GM12878 (cell line): ENCODE data around the gene EMP3. TPM values are rescaled to one million over a fixed set of nuclear protein-coding genes. Genes with fewer than 3 reads are reported as not detected.

Experiments used
- ATAC-seq: fragments of 200-7000 bp; cut with Tn5 transposase; 3 replicates; pipeline ENCODE4 v1.9.1; 2020; ENCODE audit warnings: mild to moderate bottlenecking, moderate library complexity
- BruUV-seq: library from RNA; stranded (reverse); fragments of 400-500 nt; replicated peaks from 2 replicates; lab custom pipeline; 2021; lab: Mats Ljungman, UMichigan
- CTCF ChIA-PET: fragments of 300-600 bp; sonication (Branson Sonifier 250); formaldehyde crosslinking; extraction: SDS; loops from one replicate; lab custom pipeline; 2021; ENCODE audit warnings: inconsistent platforms; lab: Yijun Ruan, JAX
- POLR2A ChIA-PET: fragments of 350-600 bp; formaldehyde crosslinking; extraction: SDS; loops from one replicate; lab custom pipeline; 2021; ENCODE audit warnings: inconsistent platforms; lab: Charles Lee
- RAD21 ChIA-PET: fragments of 300-600 bp; sonication (Branson Sonifier 250); formaldehyde crosslinking; loops from one replicate; lab custom pipeline; 2023; ENCODE audit warnings: antibody characterized with exemption; ENCODE audit not compliant: unreplicated experiment; lab: Charles Lee
- SMC1A ChIA-PET: fragments of 300-600 bp; sonication (Branson Sonifier 250); formaldehyde crosslinking; loops from one replicate; lab custom pipeline; 2023; ENCODE audit not compliant: unreplicated experiment, uncharacterized antibody; lab: Charles Lee
- DNase-seq: peaks from one replicate; pipeline ENCODE4 v3.0.0-alpha.2; 2011; ENCODE audit warnings: low read depth, low spot score
- FAIRE-seq: peaks from 3 replicates; lab custom pipeline; 2011; peaks lifted over from hg19 to GRCh38; lab: Jason Lieb, UNC
- H2AFZ ChIP-seq: 2 replicates; pipeline ENCODE4 v1.6.0; 2011; ENCODE audit warnings: low read depth, low read length, control low read depth; ENCODE audit not compliant: control insufficient read depth
- H3K27ac ChIP-seq: 2 replicates; pipeline ENCODE4 v1.5.1; 2011; ENCODE audit warnings: control low read depth; ENCODE audit not compliant: control insufficient read depth, insufficient read depth
- H3K27me3 ChIP-seq, 2 experiments: replicated peaks in 1 of 2; 2 replicates each; pipeline versions ENCODE4 v1.6.0 to v1.6.1; 2011; ENCODE audit warnings: low read length in 1 of 2; ENCODE audit not compliant: control insufficient read depth in 2 of 2, insufficient read depth in 2 of 2
- H3K36me3 ChIP-seq, 2 experiments: 2 replicates each; pipeline ENCODE4 v1.5.1; 2011; ENCODE audit warnings: low read length in 1 of 2; ENCODE audit not compliant: control insufficient read depth in 2 of 2, insufficient read depth in 2 of 2
- H3K4me1 ChIP-seq: 2 replicates; pipeline ENCODE4 v1.6.1; 2011; ENCODE audit warnings: mild to moderate bottlenecking, low read length, moderate library complexity, mixed read lengths; ENCODE audit not compliant: control insufficient read depth, insufficient read depth
- H3K4me2 ChIP-seq: 2 replicates; pipeline ENCODE4 v1.6.0; 2011; ENCODE audit warnings: control low read depth; ENCODE audit not compliant: control insufficient read depth, insufficient read depth
- H3K4me3 ChIP-seq: fragments of 200-600 bp; sonication (generic); 2 replicates; pipeline ENCODE4 v1.5.1; 2016
- H3K79me2 ChIP-seq: 2 replicates; pipeline ENCODE4 v1.6.0; 2011; ENCODE audit warnings: low read length; ENCODE audit not compliant: control insufficient read depth, insufficient read depth
- H3K9ac ChIP-seq: 2 replicates; pipeline ENCODE4 v1.8.0; 2011; ENCODE audit warnings: low read length, control low read depth, mixed read lengths; ENCODE audit not compliant: control insufficient read depth, insufficient read depth
- H3K9me3 ChIP-seq: replicated peaks from 3 replicates; pipeline ENCODE4 v1.5.1; 2011; ENCODE audit warnings: mild to moderate bottlenecking, low read length; ENCODE audit not compliant: control insufficient read depth, insufficient read depth
- H4K20me1 ChIP-seq: 2 replicates; pipeline ENCODE4 v1.6.0; 2011; ENCODE audit not compliant: control insufficient read depth, insufficient read depth
- MTA2 ChIP-seq: fragments of 450-650 bp; IDR thresholded peaks from 2 replicates; pipeline ENCODE4 v1.6.1; 2016; ENCODE audit warnings: low read depth, mild to moderate bottlenecking, moderate library complexity
- NRF1 ChIP-seq: conservative IDR thresholded peaks from 2 replicates; pipeline ENCODE4 v1.6.1; 2011; ENCODE audit warnings: mild to moderate bottlenecking, low read depth, low read length, improper control_type of control experiment
- POLR2A ChIP-seq: IDR thresholded peaks from 2 replicates; pipeline ENCODE4 v1.6.1; 2011; ENCODE audit warnings: low read depth, mild to moderate bottlenecking, low read length
- TCF7 ChIP-seq: IDR thresholded peaks from 2 replicates; pipeline ENCODE4 v1.6.1; 2014; ENCODE audit warnings: antibody characterized with exemption, borderline replicate concordance
- ZSCAN29 ChIP-seq: fragments of 450-650 bp; IDR thresholded peaks from 2 replicates; pipeline ENCODE4 v1.6.1; 2017; ENCODE audit warnings: mild to moderate bottlenecking, moderate library complexity
- WGBS: methylation state at CpG from one replicate; pipeline ENCODE4 v1.1.6; 2016; ENCODE audit warnings: low lambda C conversion rate; ENCODE audit not compliant: insufficient replicate concordance, insufficient coverage; ENCODE audit errors: missing lambda C conversion rate; 5-methylcytosine and 5-hydroxymethylcytosine counted together
- in situ Hi-C: fragments of 300-500 bp; cut with MboI; formaldehyde crosslinking; loops from 9 replicates; pipeline ENCODE4 v1.14.3; 2018; ENCODE audit warnings: mixed read lengths
- intact Hi-C: fragments of 100-400 bp; cut with micrococcal nuclease; formaldehyde crosslinking; loops from one replicate; pipeline ENCODE4 v1.14.2; 2022; ENCODE audit not compliant: unreplicated experiment
- polyA plus RNA-seq, 11 experiments: library from polyadenylated mRNA; depleted of rRNA in 4 of 11; unstranded in 6 of 11; stranded (reverse) in 5 of 11; fragments of >200 nt; fragmentation: Nextera tagmentation in 4 of 11; fragmentation: Illumina TruSeq in 1 of 11; extraction: Ambion mirVana in 4 of 11; extraction: Trizol in 1 of 11; gene quantifications; 1 replicate in 1 of 11; 2 replicates in 10 of 11; pipeline versions ENCODE4 v1.2.1 to v1.2.3, GENCODE V29; 2011 to 2016; ENCODE audit warnings: inconsistent platforms in 2 of 11, missing spikeins in 2 of 11, low read depth in 1 of 11
- total RNA-seq, 4 experiments: library from RNA; depleted of rRNA in 3 of 4; stranded (reverse); fragments of >200 nt in 3 of 4; fragmentation: Illumina TruSeq in 1 of 4; extraction: Trizol in 1 of 4; gene quantifications; 2 replicates each; pipeline versions ENCODE4 v1.2.1 to v1.2.3, GENCODE V29; 2013 to 2021
- TF ChIP-seq, protein P1 (sequence below): fragments of 450-650 bp; IDR thresholded peaks from 2 replicates; pipeline ENCODE4 v1.6.1; 2016; ENCODE audit warnings: mild to moderate bottlenecking, moderate library complexity, borderline replicate concordance
- TF ChIP-seq, protein P2 (sequence below): fragments of 450-650 bp; IDR thresholded peaks from 2 replicates; pipeline ENCODE4 v1.6.1; 2016; ENCODE audit warnings: mild to moderate bottlenecking

Gene EMP3
- total and polyA plus RNA-seq, 10 of the 15 experiments (the other 5 are each of a cell fraction or from before 2014, with no cell fraction given) = 53.2 to 224 (median 134) TPM

DNA sequence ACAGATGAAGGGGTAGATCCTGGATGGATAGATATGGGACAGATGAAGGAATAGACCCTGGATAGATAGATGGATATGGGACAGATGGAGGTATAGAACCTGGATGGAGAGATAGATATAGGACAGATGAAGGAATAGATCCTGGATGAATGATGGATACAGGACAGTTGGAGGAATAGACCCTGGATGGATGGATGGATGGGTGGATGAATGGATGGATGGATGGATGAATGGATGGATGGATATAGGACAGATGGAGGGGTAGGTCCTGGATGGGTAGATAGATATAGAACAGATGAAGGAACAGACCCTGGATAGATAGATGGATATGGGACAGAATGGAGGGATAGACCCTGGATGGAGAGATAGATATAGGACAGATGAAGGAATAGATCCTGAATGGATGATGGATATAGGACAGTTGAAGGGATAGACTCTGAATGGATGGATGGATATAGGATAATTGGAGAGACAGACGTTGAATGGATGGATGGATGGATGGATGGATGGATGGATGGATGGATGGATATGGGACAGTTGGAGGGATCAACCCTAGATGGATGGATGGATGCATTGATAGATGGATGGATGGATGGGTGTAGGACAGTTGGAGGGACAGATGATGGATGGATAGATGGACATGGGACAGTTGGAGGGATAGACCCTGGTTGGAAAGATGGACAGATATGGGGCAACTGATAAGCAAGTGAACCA, 23.3 kb upstream of the EMP3 start (continued):
- TF ChIP-seq, protein P1, sequence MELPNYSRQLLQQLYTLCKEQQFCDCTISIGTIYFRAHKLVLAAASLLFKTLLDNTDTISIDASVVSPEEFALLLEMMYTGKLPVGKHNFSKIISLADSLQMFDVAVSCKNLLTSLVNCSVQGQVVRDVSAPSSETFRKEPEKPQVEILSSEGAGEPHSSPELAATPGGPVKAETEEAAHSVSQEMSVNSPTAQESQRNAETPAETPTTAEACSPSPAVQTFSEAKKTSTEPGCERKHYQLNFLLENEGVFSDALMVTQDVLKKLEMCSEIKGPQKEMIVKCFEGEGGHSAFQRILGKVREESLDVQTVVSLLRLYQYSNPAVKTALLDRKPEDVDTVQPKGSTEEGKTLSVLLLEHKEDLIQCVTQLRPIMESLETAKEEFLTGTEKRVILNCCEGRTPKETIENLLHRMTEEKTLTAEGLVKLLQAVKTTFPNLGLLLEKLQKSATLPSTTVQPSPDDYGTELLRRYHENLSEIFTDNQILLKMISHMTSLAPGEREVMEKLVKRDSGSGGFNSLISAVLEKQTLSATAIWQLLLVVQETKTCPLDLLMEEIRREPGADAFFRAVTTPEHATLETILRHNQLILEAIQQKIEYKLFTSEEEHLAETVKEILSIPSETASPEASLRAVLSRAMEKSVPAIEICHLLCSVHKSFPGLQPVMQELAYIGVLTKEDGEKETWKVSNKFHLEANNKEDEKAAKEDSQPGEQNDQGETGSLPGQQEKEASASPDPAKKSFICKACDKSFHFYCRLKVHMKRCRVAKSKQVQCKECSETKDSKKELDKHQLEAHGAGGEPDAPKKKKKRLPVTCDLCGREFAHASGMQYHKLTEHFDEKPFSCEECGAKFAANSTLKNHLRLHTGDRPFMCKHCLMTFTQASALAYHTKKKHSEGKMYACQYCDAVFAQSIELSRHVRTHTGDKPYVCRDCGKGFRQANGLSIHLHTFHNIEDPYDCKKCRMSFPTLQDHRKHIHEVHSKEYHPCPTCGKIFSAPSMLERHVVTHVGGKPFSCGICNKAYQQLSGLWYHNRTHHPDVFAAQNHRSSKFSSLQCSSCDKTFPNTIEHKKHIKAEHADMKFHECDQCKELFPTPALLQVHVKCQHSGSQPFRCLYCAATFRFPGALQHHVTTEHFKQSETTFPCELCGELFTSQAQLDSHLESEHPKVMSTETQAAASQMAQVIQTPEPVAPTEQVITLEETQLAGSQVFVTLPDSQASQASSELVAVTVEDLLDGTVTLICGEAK = no peak
- no peak for TF ChIP-seq ZSCAN29
- TF ChIP-seq, all 136 proteins: peak for 0

DNA sequence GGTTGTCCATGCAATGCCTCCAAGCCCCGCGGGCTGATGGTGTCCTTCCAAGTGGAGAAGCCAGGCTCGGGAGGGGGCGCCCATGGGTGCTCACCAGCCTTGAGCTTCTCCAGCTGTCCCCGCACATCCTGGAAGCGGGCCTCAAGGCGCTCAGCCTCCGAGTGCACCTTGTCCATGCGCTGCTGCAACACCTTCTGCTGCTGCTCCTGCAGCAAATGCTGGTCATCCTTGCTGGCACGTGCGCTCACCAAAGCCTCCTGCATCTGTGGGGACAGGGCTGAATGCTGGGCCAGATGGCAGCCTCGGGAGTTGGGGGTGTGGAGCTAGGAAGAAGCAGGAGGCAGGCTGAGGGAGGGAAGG, 22.8 kb upstream of the EMP3 start:
- H3K79me2 ChIP-seq = no peaks in the 10 kb centered on the region
- no peak for FAIRE-seq
- ChIA-PET CTCF (no interaction called here), SMC1A (no interaction called here), POLR2A (no interaction called here), RAD21 (no interaction called here)
- H3K4me1 ChIP-seq = no peaks in the 10 kb centered on the region
- ATAC-seq = no peak
- H3K9me3 ChIP-seq = no peaks in the 10 kb centered on the region
- H3K36me3 ChIP-seq = no peaks in the 10 kb centered on the region
- no peak for TF ChIP-seq TCF7
- TF ChIP-seq MTA2 = no peak
- TF ChIP-seq, protein P2, sequence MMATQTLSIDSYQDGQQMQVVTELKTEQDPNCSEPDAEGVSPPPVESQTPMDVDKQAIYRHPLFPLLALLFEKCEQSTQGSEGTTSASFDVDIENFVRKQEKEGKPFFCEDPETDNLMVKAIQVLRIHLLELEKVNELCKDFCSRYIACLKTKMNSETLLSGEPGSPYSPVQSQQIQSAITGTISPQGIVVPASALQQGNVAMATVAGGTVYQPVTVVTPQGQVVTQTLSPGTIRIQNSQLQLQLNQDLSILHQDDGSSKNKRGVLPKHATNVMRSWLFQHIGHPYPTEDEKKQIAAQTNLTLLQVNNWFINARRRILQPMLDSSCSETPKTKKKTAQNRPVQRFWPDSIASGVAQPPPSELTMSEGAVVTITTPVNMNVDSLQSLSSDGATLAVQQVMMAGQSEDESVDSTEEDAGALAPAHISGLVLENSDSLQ = no peak
- no peak for TF ChIP-seq NRF1
- no peak for TF ChIP-seq POLR2A
- H3K9ac ChIP-seq = no peak overlapping the region
- WGBS = 58% methylated on average over 12 of the region's 12 CpGs
- no peaks in the 10 kb centered on the region for H4K20me1 ChIP-seq
- intact Hi-C loops (no loop called here), in situ Hi-C loops (no loop called here)
- no peak overlapping the region for H3K4me2 ChIP-seq
- no peak overlapping the region for H2AFZ ChIP-seq
- BruUV-seq = no TSS peak
- H3K27me3 ChIP-seq = no peaks in the 10 kb centered on the region; a peak in 1 of 4 replicates
- no peak for DNase-seq
- H3K27ac ChIP-seq = no peak overlapping the region
- H3K4me3 ChIP-seq = no peak overlapping the region
